ENCODE results near the gene CATSPERD. TPM values are rescaled to one million over a fixed set of nuclear protein-coding genes. Genes with fewer than 3 reads are reported as not detected.
A peak's percentile ranks its signal among the peaks of the same experiment; 100 is the strongest.
"Not testable (repeated sequence)": the region's sequence is repeated elsewhere in the genome, so short reads cannot be mapped to it uniquely, and the experiment has no call there.

CATSPERD gene
- total RNA-seq, 1 experiment from 2014 or later = not detected

- Histone ChIP-seq H3K9me3 (ENCODE audit: low read length) (no peaks in the 10 kb centered on the region), H3K4me2 (ENCODE audit: low read length) (peak overlapping the region; percentile 91), H3K4me1 (ENCODE audit: insufficient read depth, low read length) (peaks cover 7% of the 10 kb centered on the region), H3F3A (ENCODE audit: low read length, unreplicated experiment) (peaks cover 8% of the 10 kb centered on the region), H3K79me2 (ENCODE audit: low read length) (peaks cover 25% of the 10 kb centered on the region), H3K27me3 (ENCODE audit: low read length) (no peaks in the 10 kb centered on the region), H3K4me3 (ENCODE audit: low read length) (peak overlapping the region; percentile 71; the same call in 1 of the 2 replicates), H3K27ac (ENCODE audit: low read length) (no peak overlapping the region), H3K9me2 (replicated peaks; ENCODE audit: low read length) (no peaks in the 10 kb centered on the region), H2AFZ (ENCODE audit: low read length) (peak overlapping the region; percentile 92), H3K36me3 (ENCODE audit: low read depth, low read length) (peaks cover 19% of the 10 kb centered on the region), H3K9ac (ENCODE audit: low read length) (no peak overlapping the region), H4K20me1 (ENCODE audit: low read length) (peaks cover 21% of the 10 kb centered on the region)
- DNase-seq (no peak), ATAC-seq (no peak)
- no TSS peak for BruUV-seq (replicated peaks)
- ChIA-PET POLR2A (ENCODE audit: unreplicated experiment) (interaction anchor here (0.7 to 1.1 kb wide), 2 partner anchors 13 to 65 kb away, joined by 3 to 14 read pairs; partner anchors contain the start of genes SAFB and SAFB2), CTCF (interaction anchor here (0.6 to 1.5 kb wide), 4 partner anchors 15 to 140 kb away, joined by 3 to 8 read pairs (median 5); partner anchors contain the start of genes CATSPERD, LONP1 and SAFB2)
- TF ChIP-seq CTCF (conservative IDR thresholded peaks at IDR 0.05; ENCODE audit: low read depth, low read length) = no peak
- no peak for TF ChIP-seq EZH2 (IDR thresholded peaks at IDR 0.05; ENCODE audit: low read length, unreplicated experiment)
- TF ChIP-seq EZH2phosphoT487 (IDR thresholded peaks at IDR 0.05; ENCODE audit: borderline replicate concordance, low read length) = no peak
- intact Hi-C loops (cut with micrococcal nuclease) = loop anchor here (10.0 kb wide), 2 partner anchors 107 to 1847 kb away; partner anchors contain the start of genes DUS3L and PNPLA6
Observed at GRCh38 chr19:5687360-5688198, 32.9 kb upstream of the CATSPERD start.

- H3K9me3 ChIP-seq (ENCODE audit: low read length); H3K27me3 ChIP-seq (ENCODE audit: low read length); H3K9me2 ChIP-seq (replicated peaks; ENCODE audit: low read length); DNase-seq; ATAC-seq; H3K4me1 ChIP-seq (ENCODE audit: insufficient read depth, low read length); H3K27ac ChIP-seq (ENCODE audit: low read length); H2AFZ ChIP-seq (ENCODE audit: low read length); H3K4me3 ChIP-seq (ENCODE audit: low read length); H3K4me2 ChIP-seq (ENCODE audit: low read length); POLR2A ChIA-PET (ENCODE audit: unreplicated experiment); H3K9ac ChIP-seq (ENCODE audit: low read length); BruUV-seq (replicated peaks): not testable (repeated sequence)
- intact Hi-C loops (cut with micrococcal nuclease) = loop anchor here (10.0 kb wide), 2 partner anchors 106 to 1846 kb away; partner anchors contain the start of genes DUS3L and PNPLA6
- peaks cover 14% of the 10 kb centered on the region for H3F3A ChIP-seq (ENCODE audit: low read length, unreplicated experiment)
- CTCF ChIA-PET = interaction anchor here (0.5 kb wide), 1 partner anchor 50 kb away, joined by 7 read pairs; no protein-coding TSS in a partner anchor
- H3K36me3 ChIP-seq (ENCODE audit: low read depth, low read length) = peaks cover 27% of the 10 kb centered on the region
- H4K20me1 ChIP-seq (ENCODE audit: low read length) = peaks cover 29% of the 10 kb centered on the region
- peaks cover 33% of the 10 kb centered on the region for H3K79me2 ChIP-seq (ENCODE audit: low read length)
Observed at GRCh38 chr19:5688262-5688881, 32.1 kb upstream of the CATSPERD start.
